K562 (cell line): ENCODE results near the gene UNC93B1. TPM values are rescaled to one million over a fixed set of nuclear protein-coding genes. Genes with fewer than 3 reads are reported as not detected.
A peak's percentile ranks its signal among the peaks of the same experiment; 100 is the strongest.

Experiments
- ATAC-seq: fragments of 200-7000 bp; cut with Tn5 transposase; 3 replicates; pipeline ENCODE4 v1.9.1; 2020; ENCODE audit warnings: moderate library complexity
- BruUV-seq: library from RNA; stranded (reverse); fragments of 400-500 nt; replicated peaks from 2 replicates; lab custom pipeline; 2021; lab: Mats Ljungman, UMichigan
- CTCF ChIA-PET: fragments of 300-600 bp; formaldehyde crosslinking; extraction: SDS; loops from one replicate; lab custom pipeline; 2021; ENCODE audit warnings: low intra/inter-chr PET ratio; lab: Yijun Ruan, JAX
- POLR2A ChIA-PET: fragments of 300-600, 350-650 bp; sonication (Branson Sonifier 250); formaldehyde crosslinking; extraction: SDS; loops from one replicate; lab custom pipeline; 2021; ENCODE audit warnings: antibody characterized with exemption, inconsistent platforms; lab: Yijun Ruan, JAX
- DNase-seq, 4 experiments: peaks; one replicate each; pipeline versions ENCODE4 v3.0.0 to v3.0.0-alpha.2; 2011 to 2018; ENCODE audit warnings: low spot score in 3 of 4, mixed read lengths in 3 of 4; ENCODE audit errors: extremely low read depth in 1 of 4
- FAIRE-seq: peaks from 2 replicates; lab custom pipeline; 2011; peaks lifted over from hg19 to GRCh38; lab: Jason Lieb, UNC
- H2AFZ ChIP-seq: 2 replicates; pipeline ENCODE4 v1.6.0; 2011; ENCODE audit warnings: low read depth, low read length, control low read depth, inconsistent platforms
- H3K27ac ChIP-seq: fragments of 200-600 bp; 3 replicates; pipeline ENCODE4 v1.8.0; 2011; ENCODE audit warnings: low read depth, mild to moderate bottlenecking, control low read depth, inconsistent platforms, low read length, moderate library complexity, mixed read lengths; ENCODE audit errors: extremely low read depth
- H3K27me3 ChIP-seq, 2 experiments: fragments of 300-600 bp in 1 of 2; 2 replicates in 1 of 2; 3 replicates in 1 of 2; pipeline versions ENCODE4 v1.6.0 to v1.8.0; 2011; ENCODE audit warnings: inconsistent platforms in 2 of 2, low read length in 2 of 2, mild to moderate bottlenecking in 1 of 2, mixed read lengths in 1 of 2, moderate library complexity in 1 of 2; ENCODE audit not compliant: control insufficient read depth in 2 of 2, insufficient read depth in 2 of 2
- H3K36me3 ChIP-seq: fragments of 300-600 bp; 3 replicates; pipeline ENCODE4 v1.8.0; 2011; ENCODE audit warnings: mild to moderate bottlenecking, low read length, inconsistent platforms; ENCODE audit not compliant: control insufficient read depth, insufficient read depth
- H3K4me1 ChIP-seq, 2 experiments: fragments of 200-600 bp in 1 of 2; replicated peaks in 1 of 2; 2 replicates in 1 of 2; 3 replicates in 1 of 2; pipeline versions ENCODE4 v1.5.1 to v1.8.0; 2011; ENCODE audit warnings: inconsistent platforms in 2 of 2, low read length in 2 of 2, mild to moderate bottlenecking in 1 of 2, mixed read lengths in 1 of 2, moderate library complexity in 1 of 2; ENCODE audit not compliant: control insufficient read depth in 2 of 2, insufficient read depth in 2 of 2
- H3K4me2 ChIP-seq: 2 replicates; pipeline ENCODE4 v1.6.1; 2011; ENCODE audit warnings: low read length, control low read depth, inconsistent platforms, mixed read lengths; ENCODE audit not compliant: insufficient read depth
- H3K4me3 ChIP-seq: fragments of 200-600 bp; sonication (generic), shearing (Covaris generic); 2 replicates; pipeline ENCODE4 v1.5.1; 2016; ENCODE audit warnings: control low read depth, inconsistent platforms
- H3K79me2 ChIP-seq: fragments of 200-600 bp; 3 replicates; pipeline ENCODE4 v1.8.0; 2011; ENCODE audit warnings: low read length, inconsistent platforms; ENCODE audit not compliant: control insufficient read depth, insufficient read depth
- H3K9ac ChIP-seq, 2 experiments: 2 replicates each; pipeline versions ENCODE4 v1.6.0 to v1.6.1; 2011; ENCODE audit warnings: low read depth in 2 of 2, low read length in 2 of 2, control low read depth in 1 of 2, inconsistent platforms in 1 of 2, mild to moderate bottlenecking in 1 of 2, mixed read lengths in 1 of 2; ENCODE audit not compliant: insufficient read depth in 1 of 2
- H3K9me1 ChIP-seq: one replicate; pipeline ENCODE4 v1.6.0; 2011; ENCODE audit warnings: inconsistent platforms, mild to moderate bottlenecking, low read length, moderate library complexity; ENCODE audit not compliant: control insufficient read depth, insufficient read depth
- H3K9me3 ChIP-seq: replicated peaks from 2 replicates; pipeline ENCODE4 v1.5.1; 2011; ENCODE audit warnings: low read depth, low read length, inconsistent platforms; ENCODE audit not compliant: control insufficient read depth, insufficient read depth
- H4K20me1 ChIP-seq: replicated peaks from 2 replicates; pipeline ENCODE4 v1.6.1; 2011; ENCODE audit warnings: low read length, inconsistent platforms, mixed read lengths; ENCODE audit not compliant: control insufficient read depth, insufficient read depth
- CXXC5 ChIP-seq: fragments of 250-450 bp; sonication (Bioruptor Pico); IDR thresholded peaks from 2 replicates; pipeline ENCODE4 v1.8.0; 2022; ENCODE audit warnings: inconsistent platforms, mild to moderate bottlenecking, moderate library complexity
- ESRRA ChIP-seq: fragments of 450-650 bp; IDR thresholded peaks from 2 replicates; pipeline ENCODE4 v1.6.1; 2014; ENCODE audit warnings: low read depth, mild to moderate bottlenecking, moderate library complexity, borderline replicate concordance
- FOXK1 ChIP-seq: sonication (generic); formaldehyde crosslinking; IDR thresholded peaks from 2 replicates; pipeline ENCODE4 v1.8.0; 2022; ENCODE audit warnings: missing genetic modification reagents, mild to moderate bottlenecking, borderline replicate concordance
- KDM4B ChIP-seq, 2 experiments: fragments of 450-650 bp in 1 of 2; sonication (generic) in 1 of 2; IDR thresholded peaks; 2 replicates each; pipeline ENCODE4 v1.6.1; 2016 to 2017; ENCODE audit warnings: borderline replicate concordance in 2 of 2, antibody characterized with exemption in 1 of 2, low read depth in 1 of 2, mild to moderate bottlenecking in 1 of 2
- NFE2L1 ChIP-seq: fragments of 450-650 bp; IDR thresholded peaks from 2 replicates; pipeline ENCODE4 v1.6.1; 2016; ENCODE audit warnings: missing genetic modification characterization, low read depth, mild to moderate bottlenecking, missing compliant biosample characterization, moderate library complexity, borderline replicate concordance
- NFXL1 ChIP-seq: fragments of 450-650 bp; formaldehyde crosslinking; IDR thresholded peaks from 2 replicates; pipeline ENCODE4 v1.4.0; 2021; ENCODE audit warnings: mild to moderate bottlenecking
- PPARD ChIP-seq: fragments of 250-450 bp; sonication (Bioruptor Pico); IDR thresholded peaks from 2 replicates; pipeline ENCODE4 v1.8.0; 2022; ENCODE audit warnings: inconsistent platforms, mild to moderate bottlenecking, moderate library complexity
- RFX7 ChIP-seq: fragments of 250-450 bp; sonication (Bioruptor Pico); IDR thresholded peaks from 2 replicates; pipeline ENCODE4 v1.5.1; 2021; ENCODE audit warnings: mild to moderate bottlenecking
- ZNF282 ChIP-seq: sonication (generic); formaldehyde crosslinking; IDR thresholded peaks from 2 replicates; pipeline ENCODE4 v1.8.1; 2023; ENCODE audit warnings: missing genetic modification reagents
- ZNF764 ChIP-seq: fragments of 250-450 bp; sonication (Bioruptor Pico); IDR thresholded peaks from 2 replicates; pipeline ENCODE4 v1.4.0; 2020; ENCODE audit warnings: low read depth, mild to moderate bottlenecking, moderate library complexity
- ZSCAN32 ChIP-seq: fragments of 450-650 bp; formaldehyde crosslinking; IDR thresholded peaks from 2 replicates; pipeline ENCODE4 v1.4.0; 2020; ENCODE audit warnings: mild to moderate bottlenecking, moderate library complexity
- WGBS: fragments of 100-300 bp; shearing (Covaris generic); methylation state at CpG from one replicate; pipeline ENCODE4 v1.1.6; 2016; ENCODE audit warnings: low coverage, mixed read lengths; ENCODE audit not compliant: insufficient coverage; ENCODE audit errors: missing lambda C conversion rate; 5-methylcytosine and 5-hydroxymethylcytosine counted together
- in situ Hi-C: fragments of 300-500 bp; cut with MboI; formaldehyde crosslinking; loops from 4 replicates; pipeline ENCODE4 v1.15.0; 2018; ENCODE audit warnings: inconsistent platforms, mixed read lengths
- intact Hi-C: fragments of 100-400 bp; cut with micrococcal nuclease; formaldehyde crosslinking; loops from 2 replicates; pipeline ENCODE4 v1.14.2; 2022
- polyA plus RNA-seq, 8 experiments: library from polyadenylated mRNA; depleted of rRNA in 4 of 8; stranded (reverse) in 5 of 8; unstranded in 3 of 8; fragments of >200 nt; fragmentation: Nextera tagmentation in 2 of 8; fragmentation: Illumina TruSeq in 1 of 8; extraction: Ambion mirVana in 2 of 8; extraction: Trizol in 1 of 8; gene quantifications; 2 replicates each; pipeline versions ENCODE4 v1.2.1 to v1.2.3, GENCODE V29; 2011 to 2014; ENCODE audit warnings: inconsistent platforms in 1 of 8, missing spikeins in 1 of 8
- total RNA-seq, 7 experiments: library from RNA; depleted of rRNA in 6 of 7; stranded (reverse); fragments of >200 nt in 6 of 7; fragmentation: Illumina TruSeq in 2 of 7; extraction: Trizol in 2 of 7; gene quantifications; 2 replicates each; pipeline versions ENCODE4 v1.2.1 to v1.2.3, GENCODE V29; 2011 to 2021; ENCODE audit warnings: low replicate concordance in 1 of 7
- TF ChIP-seq, protein P1 (sequence below): fragments of 150-350 bp; conservative IDR thresholded peaks from 2 replicates; pipeline ENCODE4 v1.6.1; 2014; ENCODE audit warnings: low read length
- TF ChIP-seq, protein P2 (sequence below), 2 experiments: fragments of 450-650 bp in 1 of 2; sonication (generic) in 1 of 2; formaldehyde crosslinking; conservative IDR thresholded peaks; 2 replicates each; pipeline versions ENCODE4 v1.4.0 to v1.8.1; 2020 to 2022; ENCODE audit warnings: mild to moderate bottlenecking in 1 of 2, missing genetic modification reagents in 1 of 2

UNC93B1 gene
- total and polyA plus RNA-seq, 9 of the 15 experiments (the other 6 are each of a cell fraction or from before 2014, with no cell fraction given), result 0.10 to 13.6 (median 6.5) TPM

- Histone ChIP-seq H4K20me1 (peaks cover 4% of the 10 kb centered on the region; the same call in 1 of the 2 replicates), H3K27me3 (no peaks in the 10 kb centered on the region), H3K4me3 (no peak overlapping the region), H3K36me3 (no peaks in the 10 kb centered on the region), H3K9ac (peak overlapping the region in 1 of 2 experiments; percentile 73; a peak in 2 of 4 replicates), H3K9me1 (no peaks in the 10 kb centered on the region), H3K27ac (no peak overlapping the region), H2AFZ (no peak overlapping the region), H3K79me2 (peaks cover 10% of the 10 kb centered on the region), H3K9me3 (no peaks in the 10 kb centered on the region), H3K4me1 (peaks cover 10 to 43% of the 10 kb centered on the region in 2 experiments; a peak in 4 of 5 replicates), H3K4me2 (no peak overlapping the region)
- TF ChIP-seq NFE2L1 (tag) (no peak), CXXC5 (CRISPR knock-in tag) (no peak), ZSCAN32 (CRISPR knock-in tag) (no peak), FOXK1 (CRISPR knock-in tag) (no peak), PPARD (CRISPR knock-in tag) (no peak), ZNF282 (CRISPR knock-in tag) (no peak), RFX7 (no peak), KDM4B (IDR thresholded peaks at IDR 0.05; ENCODE audit: borderline replicate concordance in 2 of 2, low read depth in 1 of 2) (no peak), ZNF764 (CRISPR knock-in tag) (no peak), ESRRA (no peak), NFXL1 (no peak)
- TF ChIP-seq, protein P1, sequence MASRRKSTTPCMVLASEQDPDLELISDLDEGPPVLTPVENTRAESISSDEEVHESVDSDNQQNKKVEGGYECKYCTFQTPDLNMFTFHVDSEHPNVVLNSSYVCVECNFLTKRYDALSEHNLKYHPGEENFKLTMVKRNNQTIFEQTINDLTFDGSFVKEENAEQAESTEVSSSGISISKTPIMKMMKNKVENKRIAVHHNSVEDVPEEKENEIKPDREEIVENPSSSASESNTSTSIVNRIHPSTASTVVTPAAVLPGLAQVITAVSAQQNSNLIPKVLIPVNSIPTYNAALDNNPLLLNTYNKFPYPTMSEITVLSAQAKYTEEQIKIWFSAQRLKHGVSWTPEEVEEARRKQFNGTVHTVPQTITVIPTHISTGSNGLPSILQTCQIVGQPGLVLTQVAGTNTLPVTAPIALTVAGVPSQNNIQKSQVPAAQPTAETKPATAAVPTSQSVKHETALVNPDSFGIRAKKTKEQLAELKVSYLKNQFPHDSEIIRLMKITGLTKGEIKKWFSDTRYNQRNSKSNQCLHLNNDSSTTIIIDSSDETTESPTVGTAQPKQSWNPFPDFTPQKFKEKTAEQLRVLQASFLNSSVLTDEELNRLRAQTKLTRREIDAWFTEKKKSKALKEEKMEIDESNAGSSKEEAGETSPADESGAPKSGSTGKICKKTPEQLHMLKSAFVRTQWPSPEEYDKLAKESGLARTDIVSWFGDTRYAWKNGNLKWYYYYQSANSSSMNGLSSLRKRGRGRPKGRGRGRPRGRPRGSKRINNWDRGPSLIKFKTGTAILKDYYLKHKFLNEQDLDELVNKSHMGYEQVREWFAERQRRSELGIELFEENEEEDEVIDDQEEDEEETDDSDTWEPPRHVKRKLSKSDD, result no peak
- TF ChIP-seq, protein P2, sequence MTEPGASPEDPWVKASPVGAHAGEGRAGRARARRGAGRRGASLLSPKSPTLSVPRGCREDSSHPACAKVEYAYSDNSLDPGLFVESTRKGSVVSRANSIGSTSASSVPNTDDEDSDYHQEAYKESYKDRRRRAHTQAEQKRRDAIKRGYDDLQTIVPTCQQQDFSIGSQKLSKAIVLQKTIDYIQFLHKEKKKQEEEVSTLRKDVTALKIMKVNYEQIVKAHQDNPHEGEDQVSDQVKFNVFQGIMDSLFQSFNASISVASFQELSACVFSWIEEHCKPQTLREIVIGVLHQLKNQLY (CRISPR knock-in tag; conservative IDR thresholded peaks at IDR 0.05), result no peak
- WGBS, result 70% methylated on average over 11 of the region's 18 CpGs
- ChIA-PET CTCF (no interaction called here), POLR2A (no interaction called here)
- no TSS peak for BruUV-seq
- no peak for FAIRE-seq
- ATAC-seq, result no peak
- DNase-seq, result no peak
- in situ Hi-C loops, result no loop called here
- intact Hi-C loops, result no loop called here
Observed at GRCh38 chr11:68026391-68027105, 22.7 kb upstream of the UNC93B1 start.
